Type B pancreatic cell (in vitro differentiated cells): ENCODE data around the gene MIB1. TPM values are rescaled to one million over a fixed set of nuclear protein-coding genes. Genes with fewer than 3 reads are reported as not detected.

Source experiments
- DNase-seq: peaks from one replicate; pipeline ENCODE4 v3.0.0; 2021; ENCODE audit warnings: mixed read lengths; ENCODE audit not compliant: unreplicated experiment; ENCODE audit errors: extremely low spot score
- H3K27ac Mint-ChIP-seq: 2 replicates; pipeline ENCODE4 v1.8.0; 2021; ENCODE audit warnings: mild to moderate bottlenecking, mixed read lengths
- H3K27me3 Mint-ChIP-seq: 2 replicates; pipeline ENCODE4 v1.8.0; 2021; ENCODE audit warnings: mixed read lengths
- H3K36me3 Mint-ChIP-seq: 2 replicates; pipeline ENCODE4 v1.8.0; 2021; ENCODE audit warnings: mixed read lengths
- H3K4me1 Mint-ChIP-seq: one replicate; pipeline ENCODE4 v1.8.0; 2021; ENCODE audit warnings: mixed read lengths; ENCODE audit not compliant: unreplicated experiment
- H3K4me3 Mint-ChIP-seq: 2 replicates; pipeline ENCODE4 v1.8.0; 2021; ENCODE audit warnings: mild to moderate bottlenecking, mixed read lengths
- H3K9me3 Mint-ChIP-seq: 2 replicates; pipeline ENCODE4 v1.8.0; 2021; ENCODE audit warnings: mixed read lengths
- CTCF ChIP-seq: fragments of 200-600 bp; sonication (generic); conservative IDR thresholded peaks from 2 replicates; pipeline ENCODE4 v1.5.0; 2021; ENCODE audit warnings: antibody characterized with exemption, mild to moderate bottlenecking
- total RNA-seq: library from RNA; stranded (reverse); gene quantifications from 2 replicates; pipeline ENCODE4 v1.2.1, GENCODE V29; 2021; ENCODE audit warnings: low replicate concordance

MIB1 gene
- total RNA-seq, 1 donor from 2014 or later: 65.7 TPM

GRCh38 chr18:21896732-21897336 is 156.2 kb downstream of the MIB1 start:
- DNase-seq: no peak
- Mint-ChIP-seq H3K9me3 (peaks cover 5% of the 10 kb centered on the region), H3K27ac (no peak overlapping the region), H3K27me3 (peaks cover 7% of the 10 kb centered on the region), H3K4me3 (no peak overlapping the region), H3K36me3 (no peaks in the 10 kb centered on the region), H3K4me1 (peaks cover 6% of the 10 kb centered on the region)
- TF ChIP-seq CTCF: no peak

GRCh38 chr18:21897811-21898210 is 157.2 kb downstream of the MIB1 start:
- H3K36me3 Mint-ChIP-seq: no peaks in the 10 kb centered on the region
- peaks cover 7% of the 10 kb centered on the region for H3K27me3 Mint-ChIP-seq
- DNase-seq: no peak
- H3K4me3 Mint-ChIP-seq: no peak overlapping the region
- peaks cover 5% of the 10 kb centered on the region for H3K9me3 Mint-ChIP-seq
- peak; percentile 85 for TF ChIP-seq CTCF
- no peak overlapping the region for H3K27ac Mint-ChIP-seq
- H3K4me1 Mint-ChIP-seq: peaks cover 6% of the 10 kb centered on the region

- peaks cover 6% of the 10 kb centered on the region for H3K4me1 Mint-ChIP-seq
- no peak overlapping the region for H3K27ac Mint-ChIP-seq
- TF ChIP-seq CTCF: no peak
- H3K4me3 Mint-ChIP-seq: no peak overlapping the region
- no peak for DNase-seq
- H3K36me3 Mint-ChIP-seq: no peaks in the 10 kb centered on the region
- peaks cover 5% of the 10 kb centered on the region for H3K9me3 Mint-ChIP-seq
- H3K27me3 Mint-ChIP-seq: peaks cover 7% of the 10 kb centered on the region
Observed at GRCh38 chr18:21900605-21901352, 160.2 kb downstream of the MIB1 start.

GRCh38 chr18:21901423-21901945 is 160.9 kb downstream of the MIB1 start:
- Mint-ChIP-seq H3K9me3 (peaks cover 5% of the 10 kb centered on the region), H3K27me3 (peaks cover 7% of the 10 kb centered on the region), H3K4me3 (no peak overlapping the region), H3K4me1 (peaks cover 6% of the 10 kb centered on the region), H3K27ac (no peak overlapping the region), H3K36me3 (no peaks in the 10 kb centered on the region)
- no peak for TF ChIP-seq CTCF
- DNase-seq: no peak

GRCh38 chr18:21903709-21904108 is 163.1 kb downstream of the MIB1 start:
- DNase-seq: no peak
- Mint-ChIP-seq H3K9me3 (peaks cover 5% of the 10 kb centered on the region), H3K27ac (no peak overlapping the region), H3K27me3 (peaks cover 11% of the 10 kb centered on the region), H3K36me3 (no peaks in the 10 kb centered on the region), H3K4me1 (no peaks in the 10 kb centered on the region), H3K4me3 (no peak overlapping the region)
- TF ChIP-seq CTCF: no peak
